HG02610 (cell line): Measurements from ENCODE around the gene RUFY2.
A peak's percentile ranks its signal among the peaks of the same experiment; 100 is the strongest.
"Not testable (repeated sequence)": the region's sequence is repeated elsewhere in the genome, so short reads cannot be mapped to it uniquely, and the experiment has no call there.

Experiments
- ATAC-seq: cut with Tn5 transposase; IDR thresholded peaks from one replicate; pipeline ENCODE4 v1.9.1; 2021; ENCODE audit warnings: mild to moderate bottlenecking, moderate library complexity; ENCODE audit not compliant: unreplicated experiment

RUFY2 gene

GRCh38 chr10:68406815-68407548, at the start of gene RUFY2:
RUFY2 (minus strand) TSS chr10:68407277; CDS start chr10:68407189, 88 bp downstream.
- peak; percentile 95 for ATAC-seq

GRCh38 chr10:68449698-68450097, 42.6 kb upstream of the RUFY2 start:
- not testable (repeated sequence) for ATAC-seq

GRCh38 chr10:68446179-68446578, 39.1 kb upstream of the RUFY2 start:
- no peak for ATAC-seq

GRCh38 chr10:68442971-68443370, 35.9 kb upstream of the RUFY2 start:
- no peak for ATAC-seq

- no peak for ATAC-seq
Observed at GRCh38 chr10:68440898-68441297, 33.8 kb upstream of the RUFY2 start.

GRCh38 chr10:68435803-68436202, 28.7 kb upstream of the RUFY2 start:
- no peak for ATAC-seq

- no peak for ATAC-seq
Observed at GRCh38 chr10:68434657-68435056, 27.6 kb upstream of the RUFY2 start.

- no peak for ATAC-seq
Observed at GRCh38 chr10:68428396-68429104, 21.5 kb upstream of the RUFY2 start.

GRCh38 chr10:68424454-68425014, 17.5 kb upstream of the RUFY2 start:
- ATAC-seq, result no peak

GRCh38 chr10:68423522-68423921, 16.4 kb upstream of the RUFY2 start:
- no peak for ATAC-seq

- ATAC-seq, result no peak
Observed at GRCh38 chr10:68419376-68419775, 12.3 kb upstream of the RUFY2 start.

GRCh38 chr10:68408898-68409518, 1.9 kb upstream of the RUFY2 start:
- no peak for ATAC-seq

- ATAC-seq, result peak; percentile 34
Observed at GRCh38 chr10:68406111-68406814, 814 bp downstream of the RUFY2 start.

GRCh38 chr10:68403701-68404100, 3.4 kb downstream of the RUFY2 start:
- no peak for ATAC-seq

GRCh38 chr10:68402276-68402675, 4.8 kb downstream of the RUFY2 start:
- no peak for ATAC-seq

- no peak for ATAC-seq
Observed at GRCh38 chr10:68397005-68397404, 10.1 kb downstream of the RUFY2 start.

- ATAC-seq, result no peak
Observed at GRCh38 chr10:68385740-68386139, 21.3 kb downstream of the RUFY2 start.

- no peak for ATAC-seq
Observed at GRCh38 chr10:68371604-68372003, 35.5 kb downstream of the RUFY2 start.

- no peak for ATAC-seq
Observed at GRCh38 chr10:68367121-68367520, 40.0 kb downstream of the RUFY2 start.

- ATAC-seq, result no peak
Observed at GRCh38 chr10:68366600-68366999, 40.5 kb downstream of the RUFY2 start.

GRCh38 chr10:68365611-68366010, 41.5 kb downstream of the RUFY2 start:
- no peak for ATAC-seq
